ENCODE data around the gene GOLGA1. TPM values are rescaled to one million over a fixed set of nuclear protein-coding genes. Genes with fewer than 3 reads are reported as not detected.

Gene GOLGA1
- total and polyA plus RNA-seq, 2 of the 13 experiments (the other 11 are each of a cell fraction or from before 2014, with no cell fraction given) = 12.7 to 15.9 TPM

- TF ChIP-seq NPAS2 (CRISPR knock-in tag; IDR thresholded peaks at IDR 0.05; ENCODE audit: borderline replicate concordance) = no peak
- TF ChIP-seq TGIF2 (CRISPR knock-in tag; IDR thresholded peaks at IDR 0.05) = no peak
- TF ChIP-seq MXD4 (CRISPR knock-in tag; IDR thresholded peaks at IDR 0.05) = no peak
- no peak for TF ChIP-seq ZNF883 (CRISPR knock-in tag; IDR thresholded peaks at IDR 0.05; ENCODE audit: not compliant biosample characterization)
- no peak for TF ChIP-seq ZNF790 (CRISPR knock-in tag; IDR thresholded peaks at IDR 0.05; ENCODE audit: borderline replicate concordance)
- TF ChIP-seq ZNF34 (CRISPR knock-in tag; IDR thresholded peaks at IDR 0.05; ENCODE audit: borderline replicate concordance) = no peak
- peak; percentile 41; the same call in 1 of the 2 replicates for TF ChIP-seq ATF1 (CRISPR knock-in tag; IDR thresholded peaks at IDR 0.05)
- no peak; the same call in 1 of the 2 replicates for TF ChIP-seq JUNB (CRISPR knock-in tag; IDR thresholded peaks at IDR 0.05; ENCODE audit: borderline replicate concordance)
- TF ChIP-seq CHD2 (IDR thresholded peaks at IDR 0.05; ENCODE audit: low read depth, low read length) = no peak
- 0 out of 2 replicates have a peak, but pooled peaks have one; percentile 40 for TF ChIP-seq TCF7 (IDR thresholded peaks at IDR 0.05; ENCODE audit: low read depth)
- TF ChIP-seq RFXAP (CRISPR knock-in tag; IDR thresholded peaks at IDR 0.05; ENCODE audit: borderline replicate concordance) = no peak
- TF ChIP-seq EP300 (IDR thresholded peaks at IDR 0.05; ENCODE audit: low read depth in 2 of 2, low read length in 2 of 2) = peak in 1 of 2 experiments; percentile 89; a peak in 2 of 4 replicates
- no peak for TF ChIP-seq EP300 (CRISPR knock-in tag; IDR thresholded peaks at IDR 0.05; ENCODE audit: borderline replicate concordance)
- no peak for TF ChIP-seq ZNF230 (CRISPR knock-in tag; IDR thresholded peaks at IDR 0.05)
- no peak for TF ChIP-seq BRD4 (CRISPR knock-in tag; IDR thresholded peaks at IDR 0.05)
- TF ChIP-seq ATAD3A (CRISPR knock-in tag; IDR thresholded peaks at IDR 0.05) = no peak
- TF ChIP-seq POLR2G (IDR thresholded peaks at IDR 0.05; ENCODE audit: low read depth, low read length) = no peak
- TF ChIP-seq ZNF207 (IDR thresholded peaks at IDR 0.05; ENCODE audit: borderline replicate concordance) = no peak
- no peak for TF ChIP-seq JDP2 (CRISPR knock-in tag; IDR thresholded peaks at IDR 0.05; ENCODE audit: borderline replicate concordance)
- no peak for TF ChIP-seq ZKSCAN5 (CRISPR knock-in tag; IDR thresholded peaks at IDR 0.05)
- TF ChIP-seq NFYC (CRISPR knock-in tag; IDR thresholded peaks at IDR 0.05) = no peak
- no peak for TF ChIP-seq GABPA (IDR thresholded peaks at IDR 0.05; ENCODE audit: low read depth, low read length)
- TF ChIP-seq GABPA (CRISPR knock-in tag; IDR thresholded peaks at IDR 0.05; ENCODE audit: low read depth) = peak; percentile 32; the same call in 1 of the 2 replicates
- peak; percentile 54; the same call in 1 of the 2 replicates for TF ChIP-seq THAP11 (CRISPR knock-in tag; IDR thresholded peaks at IDR 0.05)
- TF ChIP-seq HNF1B (CRISPR knock-in tag; IDR thresholded peaks at IDR 0.05) = no peak
- no peak for TF ChIP-seq TFDP1 (CRISPR knock-in tag; IDR thresholded peaks at IDR 0.05; ENCODE audit: borderline replicate concordance)
- TF ChIP-seq ZNF563 (CRISPR knock-in tag; IDR thresholded peaks at IDR 0.05) = no peak
Observed at GRCh38 chr9:124950050-124950718, 9.3 kb upstream of the GOLGA1 start (continued).

All from HepG2 (cell line).